NCI-H345 (cell line): Measurements from ENCODE around the gene EGLN2.
"Not testable (repeated sequence)": the region's sequence is repeated elsewhere in the genome, so short reads cannot be mapped to it uniquely, and the experiment has no call there.

ENCODE experiments used
- DNase-seq: peaks from one replicate; lab custom pipeline; 2025; lab: John Stamatoyannopoulos, UW

The EGLN2 gene

GRCh38 chr19:40802300-40803169 is 3.5 kb downstream of the EGLN2 start:
- DNase-seq, result no peak

DNA sequence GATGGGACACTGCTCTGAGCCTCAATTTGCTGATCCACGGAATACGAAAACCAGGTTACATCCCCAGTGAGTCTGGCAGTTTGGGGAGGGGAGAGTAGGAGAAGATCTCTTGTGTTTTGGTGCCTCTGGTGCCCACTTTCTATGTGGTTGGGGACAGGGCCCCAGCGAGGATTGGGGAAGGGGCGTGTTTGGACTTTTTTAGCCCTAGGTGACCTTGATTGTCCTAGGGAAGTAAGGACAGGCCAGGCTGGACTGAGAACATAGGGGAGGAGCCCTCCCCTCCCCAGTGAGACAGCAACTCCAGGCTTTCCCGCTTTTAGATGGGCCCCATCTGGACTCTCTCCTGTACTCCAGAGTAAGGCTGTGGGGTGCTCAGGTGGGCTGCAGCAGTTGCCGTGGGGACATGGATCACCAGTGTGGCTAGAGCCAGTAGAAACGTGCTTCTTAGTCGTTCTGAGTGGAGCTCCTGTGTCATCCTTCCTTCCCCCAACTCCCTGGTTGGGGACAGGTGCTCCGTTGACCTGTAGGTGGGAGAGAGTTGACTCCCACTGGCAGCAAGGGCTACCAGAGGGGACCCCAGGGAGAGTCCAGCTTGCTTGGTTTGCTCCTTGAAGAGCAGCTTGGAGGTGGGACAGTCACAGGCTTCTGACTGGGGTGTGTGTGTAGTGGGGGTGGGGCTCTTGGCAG is 4.3 kb downstream of the EGLN2 start:
- DNase-seq, result no peak

- DNase-seq, result no peak
Measured at GRCh38 chr19:40803857-40804782, 5.1 kb downstream of the EGLN2 start.

DNA sequence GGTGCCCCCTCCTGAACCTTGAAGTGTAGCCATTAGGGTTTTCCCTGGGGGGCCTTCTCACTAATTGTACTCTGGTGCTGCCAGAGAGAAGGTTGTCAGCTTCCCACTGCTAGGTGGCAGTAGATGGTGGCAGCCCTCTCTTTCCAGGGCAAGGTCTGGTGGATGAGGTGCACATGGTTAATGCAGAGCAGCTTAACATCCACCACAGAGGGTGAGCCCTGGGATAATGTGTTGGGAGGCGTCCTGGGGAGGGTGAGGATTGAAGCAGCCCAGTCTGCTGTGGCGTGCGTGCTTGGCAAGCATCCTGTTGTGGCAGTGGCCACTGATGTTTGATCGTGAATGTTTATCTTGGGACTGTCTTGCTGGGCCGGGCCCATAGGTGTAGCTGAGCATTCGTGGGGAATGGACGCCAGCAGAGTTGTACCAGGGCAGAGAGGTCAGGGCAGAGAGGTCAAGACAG is 5.8 kb downstream of the EGLN2 start:
- no peak for DNase-seq

- DNase-seq, result no peak
Measured at GRCh38 chr19:40805258-40805868, 6.4 kb downstream of the EGLN2 start.

DNA sequence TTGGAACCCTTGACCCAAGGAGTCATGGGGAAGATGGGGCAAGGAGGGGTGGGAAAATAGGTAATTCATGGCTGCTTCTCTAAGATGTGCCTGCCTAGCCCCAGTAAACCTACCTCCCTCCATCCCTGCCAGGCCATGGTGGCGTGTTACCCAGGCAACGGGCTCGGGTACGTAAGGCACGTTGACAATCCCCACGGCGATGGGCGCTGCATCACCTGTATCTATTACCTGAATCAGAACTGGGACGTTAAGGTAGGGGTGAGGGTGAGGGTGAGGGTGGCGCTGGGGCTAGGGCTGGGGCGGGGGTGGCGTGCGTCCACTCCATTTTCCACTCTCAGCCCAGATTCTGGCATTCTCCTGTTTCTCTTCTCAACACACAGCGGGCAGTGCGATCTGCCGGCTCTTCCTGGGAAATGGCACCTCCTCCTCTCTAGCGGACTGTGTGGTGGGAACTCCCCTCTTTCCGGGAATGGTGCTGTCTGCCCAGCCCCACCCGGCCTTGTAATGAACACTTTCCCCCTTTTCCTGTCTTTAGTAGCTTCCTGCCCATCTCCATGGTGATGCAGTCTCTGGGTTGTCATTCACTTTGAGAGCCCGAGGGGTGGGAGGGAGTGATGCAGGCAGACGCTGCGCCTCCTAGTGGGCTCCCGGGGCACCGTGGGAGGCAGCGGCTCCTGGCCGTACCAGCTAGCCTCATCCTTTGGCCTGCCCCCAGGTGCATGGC is 7.6 kb downstream of the EGLN2 start:
- no peak for DNase-seq

DNA sequence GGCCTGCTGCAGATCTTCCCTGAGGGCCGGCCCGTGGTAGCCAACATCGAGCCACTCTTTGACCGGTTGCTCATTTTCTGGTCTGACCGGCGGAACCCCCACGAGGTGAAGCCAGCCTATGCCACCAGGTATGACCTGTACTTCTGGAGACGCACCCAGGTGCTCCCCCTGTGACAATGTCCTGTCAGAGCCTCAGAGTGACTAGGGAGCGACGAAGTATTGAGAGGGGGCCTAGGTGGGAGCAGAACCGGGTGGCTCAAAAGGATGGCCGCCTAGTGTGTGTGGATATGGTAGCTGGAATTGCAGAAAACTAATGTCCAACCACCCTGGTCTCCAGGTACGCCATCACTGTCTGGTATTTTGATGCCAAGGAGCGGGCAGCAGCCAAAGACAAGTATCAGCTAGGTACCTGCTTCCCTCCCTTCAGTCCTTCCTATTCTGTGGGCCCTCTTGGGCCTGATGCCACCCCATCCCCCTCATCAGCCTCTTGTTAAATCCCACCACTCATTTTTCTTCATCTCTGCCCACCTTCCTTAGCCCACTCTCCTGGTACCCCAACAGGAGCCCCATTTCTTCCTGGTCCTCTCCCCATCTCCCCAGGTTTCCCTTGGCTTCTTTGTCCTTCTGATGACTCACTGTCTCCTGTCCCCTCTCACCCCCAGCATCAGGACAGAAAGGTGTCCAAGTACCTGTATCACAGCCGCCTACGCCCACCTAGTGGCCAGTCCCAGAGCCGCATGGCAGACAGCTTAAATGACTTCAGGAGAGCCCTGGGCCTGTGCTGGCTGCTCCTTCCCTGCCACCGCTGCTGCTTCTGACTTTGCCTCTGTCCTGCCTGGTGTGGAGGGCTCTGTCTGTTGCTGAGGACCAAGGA is 8.4 kb downstream of the EGLN2 start:
- DNase-seq, result peak; percentile 35

- no peak for DNase-seq
Measured at GRCh38 chr19:40808021-40808325, 9.0 kb downstream of the EGLN2 start.

GRCh38 chr19:40808497-40808896 is 9.5 kb downstream of the EGLN2 start:
- no peak for DNase-seq

GRCh38 chr19:40809358-40810086 is 10.5 kb downstream of the EGLN2 start:
- DNase-seq, result no peak

DNA sequence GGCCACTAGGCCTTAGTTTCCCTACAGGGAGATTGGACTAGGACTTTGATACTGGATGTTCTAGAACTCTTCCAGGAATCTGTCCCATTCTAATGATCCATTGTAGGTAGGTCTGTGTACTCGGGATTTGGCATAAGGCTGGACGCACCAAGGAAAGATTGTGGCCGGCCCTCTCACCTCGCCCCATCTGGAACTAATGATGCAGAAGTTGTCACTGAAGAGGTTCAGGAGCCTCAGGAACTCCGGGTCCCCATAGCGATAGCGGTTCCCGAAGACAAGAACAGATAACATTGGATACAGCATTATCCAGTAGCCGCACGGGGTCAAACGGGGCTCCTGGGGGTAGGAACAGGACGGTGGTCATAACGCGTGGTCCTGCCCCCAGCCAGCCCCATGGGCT is 11.2 kb downstream of the EGLN2 start:
- no peak for DNase-seq

DNA sequence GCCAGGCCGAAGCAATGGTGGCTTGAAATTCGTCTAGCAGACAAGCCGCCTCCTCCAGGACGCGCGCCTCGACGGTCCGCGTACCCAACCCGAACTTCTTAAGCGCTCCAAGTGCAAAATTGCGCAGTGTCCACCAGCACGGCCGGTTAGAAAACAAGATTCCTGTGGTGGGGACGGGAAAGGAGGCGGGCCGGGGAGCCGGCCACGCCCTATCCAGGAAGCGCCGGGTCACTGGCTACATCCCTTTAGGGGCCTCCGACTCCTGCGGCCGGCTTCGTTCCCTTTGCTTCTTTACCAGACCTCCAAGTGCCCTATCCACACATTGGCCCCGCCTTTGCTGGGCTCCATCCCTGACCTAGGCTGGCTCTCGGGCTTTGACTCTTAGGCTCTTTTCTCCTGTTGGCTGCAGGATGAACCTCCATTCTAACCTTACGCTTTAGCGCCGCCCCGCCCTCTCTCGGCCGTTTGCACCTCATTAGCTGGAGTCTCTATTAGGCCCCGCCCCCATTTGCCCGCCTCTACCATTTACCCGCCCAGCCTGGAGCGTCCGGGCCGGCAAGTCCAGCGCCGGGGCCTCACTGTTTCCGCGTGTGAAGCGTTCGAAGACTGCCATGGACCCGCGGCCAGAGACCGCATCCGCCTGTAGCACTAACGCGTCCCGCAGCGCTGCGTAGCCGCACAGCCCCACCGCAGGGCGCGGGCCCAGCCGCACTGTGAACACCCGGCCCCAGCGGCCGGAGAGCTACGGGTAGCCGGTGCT is 11.8 kb downstream of the EGLN2 start:
- DNase-seq, result peak; percentile 66

- no peak for DNase-seq
Measured at GRCh38 chr19:40811478-40812341, 12.7 kb downstream of the EGLN2 start.

GRCh38 chr19:40812571-40812970 is 13.6 kb downstream of the EGLN2 start:
- not testable (repeated sequence) for DNase-seq

- DNase-seq, result no peak
Measured at GRCh38 chr19:40813182-40813581, 14.2 kb downstream of the EGLN2 start.

- DNase-seq, result no peak
Measured at GRCh38 chr19:40815223-40815622, 16.2 kb downstream of the EGLN2 start.

- peak; percentile 77 for DNase-seq
Measured at GRCh38 chr19:40818480-40819399, 19.7 kb downstream of the EGLN2 start.
